BE2C (cell line): ENCODE results near the gene KCNC4. TPM values are rescaled to one million over a fixed set of nuclear protein-coding genes. Genes with fewer than 3 reads are reported as not detected.
A peak's percentile ranks its signal among the peaks of the same experiment; 100 is the strongest.

Experiments
- DNase-seq: peaks from one replicate; pipeline ENCODE4 v3.0.0-alpha.2; 2020
- H3K27me3 ChIP-seq: fragments of 250-450 bp; sonication (Bioruptor Pico); 2 replicates; pipeline ENCODE4 v1.5.1; 2020; ENCODE audit warnings: mild to moderate bottlenecking
- H3K36me3 ChIP-seq: fragments of 250-450 bp; sonication (Bioruptor Pico); 2 replicates; pipeline ENCODE4 v1.5.1; 2020; ENCODE audit warnings: mild to moderate bottlenecking
- H3K4me1 ChIP-seq: fragments of 250-450 bp; sonication (Bioruptor Pico); 2 replicates; pipeline ENCODE4 v1.5.1; 2020
- H3K4me3 ChIP-seq: 2 replicates; pipeline ENCODE4 v1.5.1; 2011; ENCODE audit warnings: low read depth, low read length
- H3K9me3 ChIP-seq: fragments of 250-450 bp; sonication (Bioruptor Pico); 2 replicates; pipeline ENCODE4 v1.5.1; 2020
- polyA plus RNA-seq: library from polyadenylated mRNA; unstranded; fragments of >200 nt; gene quantifications from one replicate; pipeline ENCODE4 v1.2.1, GENCODE V29; 2012; ENCODE audit warnings: low read depth, missing spikeins; ENCODE audit not compliant: insufficient read length, insufficient read depth
- TF ChIP-seq, protein P1 (sequence below): IDR thresholded peaks from 2 replicates; pipeline ENCODE4 v1.5.1; 2012; ENCODE audit warnings: mild to moderate bottlenecking, low read depth, low read length

The KCNC4 gene
- polyA plus RNA-seq = 3.6 TPM

DNA sequence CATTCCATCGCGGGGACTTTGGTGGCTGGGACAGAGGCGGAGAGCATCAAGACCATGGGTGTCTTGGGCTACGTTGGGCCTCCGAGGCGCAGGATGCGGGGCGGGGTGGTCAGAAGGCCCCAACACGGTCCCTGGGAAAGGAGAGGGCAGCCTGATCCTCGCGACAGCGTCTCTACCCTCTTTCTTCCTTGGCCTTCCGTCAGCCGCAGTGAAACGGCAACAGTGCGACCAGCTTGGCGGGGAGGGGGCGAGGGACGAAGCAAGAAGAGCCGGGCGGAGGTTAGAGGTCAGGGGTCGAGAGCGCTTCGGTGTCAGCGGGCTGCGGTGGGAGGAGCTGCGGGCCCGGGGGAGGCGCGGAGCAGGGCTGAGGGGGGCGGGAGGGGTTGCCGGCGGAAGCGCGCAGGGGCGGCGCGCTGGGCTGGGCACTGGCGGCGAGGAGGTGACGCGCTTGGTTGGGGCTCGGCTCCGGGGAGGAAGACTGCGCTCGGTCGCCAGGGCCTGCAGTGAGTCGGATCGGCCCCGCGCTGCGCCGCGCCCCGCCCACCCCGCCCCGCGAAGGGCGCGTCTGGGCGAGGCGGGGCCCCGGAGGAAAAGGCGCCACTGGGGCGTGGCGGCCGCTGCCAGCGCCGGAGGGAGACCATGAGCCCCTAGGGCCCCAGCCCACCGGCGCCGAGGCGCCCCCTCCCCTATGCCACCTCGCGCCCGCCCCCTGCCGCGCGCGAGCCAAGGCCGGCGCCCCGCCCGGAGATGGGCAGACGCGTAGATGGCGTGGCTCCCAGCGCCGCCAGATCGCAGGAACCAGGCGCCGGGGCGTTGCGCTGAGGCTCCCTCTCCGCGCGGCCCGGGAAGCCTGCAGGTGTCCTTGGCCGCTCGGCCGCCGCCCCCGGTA, at the start of gene KCNC4:
Gene KCNC4, plus strand, starts transcription at position 600 of the 889 bp plus-strand sequence. CDS start 1,186 bp downstream, outside the sequence.
- H3K4me1 ChIP-seq = peaks cover 29% of the 10 kb centered on the region
- peak within 1 kb of the TSS; percentile 63 for H3K4me3 ChIP-seq
- H3K9me3 ChIP-seq = no peaks in the 10 kb centered on the region
- DNase-seq = peak; percentile 88
- TF ChIP-seq, protein P1, sequence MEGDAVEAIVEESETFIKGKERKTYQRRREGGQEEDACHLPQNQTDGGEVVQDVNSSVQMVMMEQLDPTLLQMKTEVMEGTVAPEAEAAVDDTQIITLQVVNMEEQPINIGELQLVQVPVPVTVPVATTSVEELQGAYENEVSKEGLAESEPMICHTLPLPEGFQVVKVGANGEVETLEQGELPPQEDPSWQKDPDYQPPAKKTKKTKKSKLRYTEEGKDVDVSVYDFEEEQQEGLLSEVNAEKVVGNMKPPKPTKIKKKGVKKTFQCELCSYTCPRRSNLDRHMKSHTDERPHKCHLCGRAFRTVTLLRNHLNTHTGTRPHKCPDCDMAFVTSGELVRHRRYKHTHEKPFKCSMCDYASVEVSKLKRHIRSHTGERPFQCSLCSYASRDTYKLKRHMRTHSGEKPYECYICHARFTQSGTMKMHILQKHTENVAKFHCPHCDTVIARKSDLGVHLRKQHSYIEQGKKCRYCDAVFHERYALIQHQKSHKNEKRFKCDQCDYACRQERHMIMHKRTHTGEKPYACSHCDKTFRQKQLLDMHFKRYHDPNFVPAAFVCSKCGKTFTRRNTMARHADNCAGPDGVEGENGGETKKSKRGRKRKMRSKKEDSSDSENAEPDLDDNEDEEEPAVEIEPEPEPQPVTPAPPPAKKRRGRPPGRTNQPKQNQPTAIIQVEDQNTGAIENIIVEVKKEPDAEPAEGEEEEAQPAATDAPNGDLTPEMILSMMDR = no peak
- no peaks in the 10 kb centered on the region for H3K36me3 ChIP-seq
- H3K27me3 ChIP-seq = peaks cover 7% of the 10 kb centered on the region

DNA sequence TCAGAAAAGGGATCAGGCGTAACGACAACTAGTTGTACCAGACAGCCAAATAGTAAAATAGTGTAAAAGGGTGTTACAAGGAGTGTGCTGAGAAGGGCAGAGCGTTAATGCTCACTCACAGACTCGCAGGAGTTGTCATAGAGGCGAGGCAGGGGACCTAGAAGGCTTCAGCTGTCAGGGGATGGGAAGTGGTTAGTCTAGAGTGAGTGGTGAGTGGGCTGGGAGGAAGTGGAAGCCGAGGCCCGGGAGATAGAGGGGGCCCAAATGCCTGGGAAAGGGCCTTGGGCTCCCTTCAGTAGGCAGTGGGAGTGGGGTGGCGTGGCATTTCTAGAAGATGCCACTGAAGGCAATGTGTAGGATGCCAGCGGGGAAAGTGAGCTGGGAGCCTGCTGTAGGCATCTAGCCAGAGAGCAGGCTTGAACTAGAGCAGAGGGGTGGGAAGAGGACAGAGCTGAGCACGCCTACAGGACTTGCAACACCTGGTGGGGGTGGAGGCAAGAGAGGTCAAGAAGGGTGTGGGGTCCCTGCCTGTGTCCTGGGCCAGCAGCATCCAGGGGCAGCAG, 49.5 kb upstream of the KCNC4 start:
- Histone ChIP-seq H3K27me3 (no peaks in the 10 kb centered on the region), H3K4me3 (no peak overlapping the region), H3K9me3 (no peaks in the 10 kb centered on the region), H3K36me3 (no peaks in the 10 kb centered on the region), H3K4me1 (peaks cover 8% of the 10 kb centered on the region)
- no peak for DNase-seq
- TF ChIP-seq, protein P1 = no peak

DNA sequence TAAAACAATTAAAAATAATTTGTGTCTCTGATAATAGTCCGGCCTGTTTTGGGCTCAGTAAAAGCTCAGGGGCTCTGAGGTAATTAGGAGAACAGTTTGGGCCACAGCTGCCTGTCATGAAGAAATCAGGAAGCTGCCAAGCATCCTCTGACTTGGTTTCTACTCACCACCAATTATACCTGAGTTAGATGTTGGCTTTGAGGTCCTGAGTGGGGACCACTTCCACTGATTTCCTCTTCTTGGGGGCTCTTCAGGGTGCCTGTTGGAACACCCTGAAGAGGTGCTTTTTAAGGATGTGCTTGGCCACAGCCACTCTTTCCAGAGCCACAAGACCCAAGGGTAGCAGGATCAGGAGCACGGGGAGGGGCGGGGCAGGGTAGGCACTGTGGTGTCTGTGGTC, 48.9 kb upstream of the KCNC4 start:
- H3K4me1 ChIP-seq = peaks cover 8% of the 10 kb centered on the region
- H3K27me3 ChIP-seq = no peaks in the 10 kb centered on the region
- no peak for DNase-seq
- H3K36me3 ChIP-seq = no peaks in the 10 kb centered on the region
- no peak overlapping the region for H3K4me3 ChIP-seq
- no peaks in the 10 kb centered on the region for H3K9me3 ChIP-seq
- TF ChIP-seq, protein P1 = no peak

DNA sequence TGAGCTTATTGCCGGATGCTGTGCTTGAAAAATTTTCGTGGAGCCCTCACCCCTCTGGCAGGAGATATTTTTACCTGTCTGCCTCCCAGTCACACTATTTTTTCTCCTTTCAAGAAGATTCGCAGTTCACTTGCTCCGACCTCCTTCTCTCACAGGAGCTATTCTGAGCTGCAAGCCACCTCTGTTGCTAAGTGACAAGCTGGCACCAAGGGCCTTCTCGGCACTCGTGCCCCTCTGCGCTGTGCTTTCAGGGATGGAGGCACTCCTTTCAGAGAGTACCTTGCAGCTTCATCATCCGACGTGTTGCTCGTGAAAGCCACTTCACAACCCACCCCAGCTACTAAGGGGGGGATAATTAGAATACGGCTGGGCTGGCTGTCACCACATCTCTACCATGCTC, 48.3 kb upstream of the KCNC4 start:
- TF ChIP-seq, protein P1 = no peak
- Histone ChIP-seq H3K4me3 (no peak overlapping the region), H3K4me1 (peaks cover 8% of the 10 kb centered on the region), H3K27me3 (no peaks in the 10 kb centered on the region), H3K9me3 (no peaks in the 10 kb centered on the region), H3K36me3 (no peaks in the 10 kb centered on the region)
- no peak for DNase-seq

DNA sequence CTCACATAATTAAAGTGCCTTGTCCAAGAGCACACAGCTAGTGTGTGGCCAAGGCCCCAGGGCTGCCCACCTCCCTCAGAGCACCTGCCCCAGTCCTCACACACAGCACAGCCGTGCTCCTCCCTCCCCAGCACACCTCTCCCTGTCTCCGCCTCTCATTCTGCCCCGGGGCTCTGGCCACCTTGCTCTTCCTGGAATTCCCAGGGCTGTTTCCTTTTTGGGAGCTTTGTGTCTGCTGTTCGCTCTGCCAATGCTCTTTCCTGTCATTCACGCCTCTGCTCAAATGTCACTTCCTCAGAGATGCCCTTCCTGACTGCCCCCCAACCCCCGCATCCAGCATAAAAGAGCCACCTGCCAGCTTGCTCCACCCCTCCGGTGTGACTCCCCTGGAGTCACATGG, 46.5 kb upstream of the KCNC4 start:
- Histone ChIP-seq H3K4me1 (peaks cover 8% of the 10 kb centered on the region), H3K9me3 (no peaks in the 10 kb centered on the region), H3K4me3 (no peak overlapping the region), H3K36me3 (no peaks in the 10 kb centered on the region), H3K27me3 (no peaks in the 10 kb centered on the region)
- no peak for DNase-seq
- TF ChIP-seq, protein P1 = no peak
